SK-N-SH treated with all-trans-retinoic acid at 6 μM for 48 hours (cell line): ENCODE measurements around the gene LRRN4CL.

ENCODE experiments used
- ARNTL ChIP-seq: fragments of 450-650 bp; formaldehyde crosslinking; IDR thresholded peaks from 2 replicates; pipeline ENCODE4 v1.5.0; 2020; ENCODE audit warnings: low read depth, mild to moderate bottlenecking, moderate library complexity, borderline replicate concordance
- GLIS3 ChIP-seq: fragments of 250-450 bp; sonication (Bioruptor Pico); IDR thresholded peaks from 2 replicates; pipeline ENCODE4 v1.5.0; 2020; ENCODE audit warnings: mild to moderate bottlenecking, moderate library complexity
- ISL1 ChIP-seq: fragments of 250-450 bp; sonication (Bioruptor Pico); IDR thresholded peaks from 2 replicates; pipeline ENCODE4 v2.1.2; 2022; ENCODE audit warnings: mild to moderate bottlenecking, moderate library complexity
- PPARA ChIP-seq: fragments of 250-450 bp; sonication (Bioruptor Pico); IDR thresholded peaks from 2 replicates; pipeline ENCODE4 v1.5.0; 2020; ENCODE audit warnings: mild to moderate bottlenecking, borderline replicate concordance
- RARB ChIP-seq: fragments of 250-450 bp; sonication (Bioruptor Pico); IDR thresholded peaks from 2 replicates; pipeline ENCODE4 v1.8.0; 2021; ENCODE audit warnings: mild to moderate bottlenecking, moderate library complexity
- SNAI2 ChIP-seq: fragments of 250-450 bp; sonication (Bioruptor Pico); IDR thresholded peaks from 2 replicates; pipeline ENCODE4 v1.5.0; 2020; ENCODE audit warnings: mild to moderate bottlenecking, moderate library complexity
- TCF4 ChIP-seq: fragments of 250-450 bp; sonication (Bioruptor Pico); IDR thresholded peaks from 2 replicates; pipeline ENCODE4 v1.8.0; 2021; ENCODE audit warnings: mild to moderate bottlenecking, moderate library complexity, borderline replicate concordance
- TOX ChIP-seq: fragments of 250-450 bp; sonication (Bioruptor Pico); IDR thresholded peaks from 2 replicates; pipeline ENCODE4 v1.8.0; 2021; ENCODE audit warnings: mild to moderate bottlenecking, moderate library complexity, borderline replicate concordance
- ZFP3 ChIP-seq: fragments of 250-450 bp; sonication (Bioruptor Pico); IDR thresholded peaks from 2 replicates; pipeline ENCODE4 v1.5.0; 2020; ENCODE audit warnings: mild to moderate bottlenecking, moderate library complexity
- ZFP30 ChIP-seq: fragments of 450-650 bp; formaldehyde crosslinking; IDR thresholded peaks from 2 replicates; pipeline ENCODE4 v1.5.0; 2022; ENCODE audit warnings: mild to moderate bottlenecking, moderate library complexity
- TF ChIP-seq, protein P1 (sequence below): fragments of 250-450 bp; sonication (Bioruptor Pico); IDR thresholded peaks from 2 replicates; pipeline ENCODE4 v1.8.0; 2020; ENCODE audit warnings: mild to moderate bottlenecking, moderate library complexity, borderline replicate concordance

- TF ChIP-seq ZFP30 (CRISPR knock-in tag), result no peak
- no peak for TF ChIP-seq RARB (CRISPR knock-in tag)
- TF ChIP-seq, protein P1, sequence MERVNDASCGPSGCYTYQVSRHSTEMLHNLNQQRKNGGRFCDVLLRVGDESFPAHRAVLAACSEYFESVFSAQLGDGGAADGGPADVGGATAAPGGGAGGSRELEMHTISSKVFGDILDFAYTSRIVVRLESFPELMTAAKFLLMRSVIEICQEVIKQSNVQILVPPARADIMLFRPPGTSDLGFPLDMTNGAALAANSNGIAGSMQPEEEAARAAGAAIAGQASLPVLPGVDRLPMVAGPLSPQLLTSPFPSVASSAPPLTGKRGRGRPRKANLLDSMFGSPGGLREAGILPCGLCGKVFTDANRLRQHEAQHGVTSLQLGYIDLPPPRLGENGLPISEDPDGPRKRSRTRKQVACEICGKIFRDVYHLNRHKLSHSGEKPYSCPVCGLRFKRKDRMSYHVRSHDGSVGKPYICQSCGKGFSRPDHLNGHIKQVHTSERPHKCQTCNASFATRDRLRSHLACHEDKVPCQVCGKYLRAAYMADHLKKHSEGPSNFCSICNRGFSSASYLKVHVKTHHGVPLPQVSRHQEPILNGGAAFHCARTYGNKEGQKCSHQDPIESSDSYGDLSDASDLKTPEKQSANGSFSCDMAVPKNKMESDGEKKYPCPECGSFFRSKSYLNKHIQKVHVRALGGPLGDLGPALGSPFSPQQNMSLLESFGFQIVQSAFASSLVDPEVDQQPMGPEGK (CRISPR knock-in tag), result no peak
- no peak for TF ChIP-seq GLIS3
- no peak for TF ChIP-seq SNAI2 (CRISPR knock-in tag)
- TF ChIP-seq ARNTL, result no peak
- TF ChIP-seq TOX (CRISPR knock-in tag), result no peak
- TF ChIP-seq ISL1 (CRISPR knock-in tag), result no peak
- TF ChIP-seq TCF4 (CRISPR knock-in tag), result no peak
- TF ChIP-seq PPARA (CRISPR knock-in tag), result no peak
- no peak for TF ChIP-seq ZFP3
Measured at GRCh38 chr11:62708793-62709192, 19.5 kb upstream of the LRRN4CL start.
